GM18498 (cell line): ENCODE results near the gene DNAI2.
"Not testable (repeated sequence)": the region's sequence is repeated elsewhere in the genome, so short reads cannot be mapped to it uniquely, and the experiment has no call there.

Experiments used
- ATAC-seq: cut with Tn5 transposase; IDR thresholded peaks from one replicate; pipeline ENCODE4 v1.9.1; 2021; ENCODE audit warnings: mild to moderate bottlenecking, moderate library complexity; ENCODE audit not compliant: unreplicated experiment

The DNAI2 gene

DNA sequence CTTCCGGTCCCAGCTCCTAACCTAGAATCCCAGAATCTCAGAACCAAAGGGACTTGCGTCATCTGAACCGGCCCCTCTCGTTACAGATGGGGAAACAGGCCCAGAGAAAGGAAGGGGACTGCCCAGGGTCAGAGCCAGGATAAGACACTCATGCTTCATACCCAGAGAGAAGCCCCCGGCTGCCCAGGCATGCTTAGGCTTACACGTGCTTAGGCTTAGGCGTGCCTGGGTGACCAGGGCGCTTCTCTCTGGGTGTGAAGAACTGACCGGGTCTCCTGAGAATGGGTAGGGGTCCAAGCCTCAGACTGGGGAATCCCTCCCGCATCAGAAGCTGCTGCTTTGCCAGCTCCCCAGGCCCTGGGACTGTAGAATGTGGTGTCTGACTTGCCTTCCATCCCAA lies 29.9 kb upstream of the DNAI2 start:
- ATAC-seq = no peak

- no peak for ATAC-seq
Measured at GRCh38 chr17:74244548-74244947, 29.5 kb upstream of the DNAI2 start.

GRCh38 chr17:74245145-74245831 lies 28.7 kb upstream of the DNAI2 start:
- no peak for ATAC-seq

DNA sequence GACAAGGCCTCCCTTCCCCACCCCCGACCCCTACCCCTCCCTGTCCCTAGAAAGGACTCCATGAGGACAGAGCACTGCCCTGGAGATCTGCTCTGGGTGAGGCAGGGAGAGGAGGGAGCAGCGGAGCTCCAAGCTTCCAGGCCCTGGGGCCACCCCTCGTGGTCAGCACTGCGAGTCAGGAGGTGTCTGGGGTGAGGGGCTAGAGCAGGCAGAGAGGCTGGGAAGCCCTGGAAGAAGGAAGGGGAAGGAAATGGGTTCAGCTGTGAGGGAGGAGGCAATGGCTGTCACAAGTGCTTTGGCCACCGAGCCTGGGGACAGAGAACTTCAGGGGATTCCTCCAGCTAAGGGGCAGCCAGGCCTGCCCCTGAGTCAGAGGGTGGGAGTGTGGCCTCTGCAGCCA lies 28.2 kb upstream of the DNAI2 start:
- no peak for ATAC-seq

DNA sequence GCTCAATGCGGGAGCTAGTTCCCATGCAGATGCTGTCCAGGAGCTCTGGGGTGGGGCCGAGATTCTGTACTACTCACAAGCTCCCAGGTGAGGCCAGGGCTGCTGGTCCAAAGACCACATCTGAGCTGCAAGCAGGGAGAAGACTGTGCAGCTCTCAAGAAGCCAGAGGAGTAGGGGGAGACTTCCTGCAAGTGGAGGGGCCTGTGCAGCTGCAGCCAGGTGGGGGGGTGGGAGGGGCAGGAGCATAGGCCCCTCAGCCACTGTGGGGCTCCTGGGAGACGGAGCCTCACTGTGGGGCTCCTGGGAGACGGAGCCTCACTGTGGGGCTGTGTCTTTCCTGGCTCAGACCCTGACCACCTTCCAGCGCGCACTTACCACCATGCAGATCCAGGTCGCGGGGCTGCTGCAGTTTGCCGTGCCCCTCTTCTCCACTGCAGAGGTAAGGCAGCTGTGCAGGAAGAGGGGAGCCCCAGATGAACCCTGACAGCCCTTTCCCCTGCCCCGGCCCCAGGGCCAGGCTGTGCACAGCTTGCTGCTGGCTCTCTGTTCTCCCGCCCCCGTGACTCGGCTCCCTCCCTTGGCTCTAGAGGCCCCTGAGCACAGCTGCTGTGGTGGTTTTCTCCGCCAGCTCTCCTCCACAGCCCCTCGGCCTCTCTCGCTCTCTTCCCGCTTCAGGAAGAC lies 24.3 kb upstream of the DNAI2 start:
- ATAC-seq = no peak

GRCh38 chr17:74250324-74250995 lies 23.6 kb upstream of the DNAI2 start:
- no peak for ATAC-seq

GRCh38 chr17:74251051-74251450 lies 23.0 kb upstream of the DNAI2 start:
- ATAC-seq = no peak

DNA sequence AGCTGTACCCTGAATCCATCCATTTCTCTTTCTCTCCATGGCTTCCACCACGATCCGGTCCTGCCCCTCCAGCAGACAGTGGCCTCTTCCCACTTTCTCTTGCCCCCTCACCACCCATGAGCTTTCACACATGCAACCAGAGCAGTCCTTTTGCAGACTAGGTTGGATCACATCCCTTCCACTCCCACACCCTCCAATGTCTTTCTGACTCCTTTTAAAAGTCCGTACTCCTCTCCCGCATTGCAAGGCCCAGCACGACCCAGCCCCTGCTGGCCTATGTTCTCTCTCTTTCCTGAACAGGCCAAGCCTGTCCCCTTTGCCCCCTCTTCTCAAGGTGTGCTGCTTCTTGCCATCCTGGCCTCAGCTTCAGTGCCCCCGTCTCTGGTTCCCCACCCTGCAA lies 22.5 kb upstream of the DNAI2 start:
- ATAC-seq = no peak

DNA sequence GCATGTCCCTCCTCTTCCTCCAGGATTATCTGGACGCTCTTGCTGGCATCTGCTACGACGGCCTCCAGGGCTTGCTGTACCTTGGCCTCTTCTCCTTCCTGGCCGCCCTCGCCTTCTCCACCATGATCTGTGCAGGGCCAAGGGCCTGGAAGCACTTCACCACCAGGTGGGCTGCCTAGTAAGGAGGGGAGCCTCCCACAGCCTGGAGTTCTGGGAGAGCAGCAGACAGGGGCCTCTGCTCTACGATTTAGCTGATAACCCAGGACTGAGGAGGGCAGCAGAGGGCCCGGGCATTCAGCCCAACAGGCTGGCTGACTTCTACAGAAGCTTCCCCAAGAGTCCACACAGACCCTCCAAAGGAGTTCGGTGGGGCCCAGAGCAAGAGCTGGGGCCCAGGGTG lies 21.8 kb upstream of the DNAI2 start:
- ATAC-seq = no peak

DNA sequence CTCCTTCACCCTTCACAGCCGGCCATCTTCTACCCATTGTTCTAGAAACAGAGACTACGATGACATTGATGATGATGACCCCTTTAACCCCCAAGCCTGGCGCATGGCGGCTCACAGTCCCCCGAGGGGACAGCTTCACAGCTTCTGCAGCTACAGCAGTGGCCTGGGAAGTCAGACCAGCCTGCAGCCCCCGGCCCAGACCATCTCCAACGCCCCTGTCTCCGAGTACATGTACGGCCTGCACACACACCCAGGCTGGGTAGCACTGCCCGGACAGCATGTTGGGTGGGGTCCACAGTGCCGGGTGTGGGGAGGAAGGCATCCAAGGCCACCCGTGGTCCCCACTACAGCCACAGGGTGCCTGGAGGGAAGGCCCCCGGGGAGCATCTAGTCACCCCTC lies 21.0 kb upstream of the DNAI2 start:
- ATAC-seq = no peak

DNA sequence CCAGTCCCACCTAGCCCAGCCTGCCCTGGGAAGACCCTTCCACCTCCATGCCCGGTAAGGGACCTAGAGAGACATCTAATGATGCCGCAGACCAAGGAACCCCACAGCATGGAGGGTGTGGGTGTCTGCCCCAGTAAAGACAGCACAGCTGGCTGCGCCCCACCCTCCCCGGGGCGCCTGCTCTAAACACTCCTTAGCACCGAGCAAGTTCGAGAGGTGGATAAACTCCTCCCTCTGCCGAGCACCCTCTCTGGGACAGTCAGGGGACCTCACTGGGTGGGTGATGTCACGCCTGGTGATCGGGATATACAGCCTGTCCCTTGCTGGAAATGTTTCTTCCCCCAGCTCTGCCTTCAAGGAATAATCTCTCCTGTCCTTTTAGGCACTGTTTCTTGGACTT lies 16.7 kb upstream of the DNAI2 start:
- no peak for ATAC-seq

DNA sequence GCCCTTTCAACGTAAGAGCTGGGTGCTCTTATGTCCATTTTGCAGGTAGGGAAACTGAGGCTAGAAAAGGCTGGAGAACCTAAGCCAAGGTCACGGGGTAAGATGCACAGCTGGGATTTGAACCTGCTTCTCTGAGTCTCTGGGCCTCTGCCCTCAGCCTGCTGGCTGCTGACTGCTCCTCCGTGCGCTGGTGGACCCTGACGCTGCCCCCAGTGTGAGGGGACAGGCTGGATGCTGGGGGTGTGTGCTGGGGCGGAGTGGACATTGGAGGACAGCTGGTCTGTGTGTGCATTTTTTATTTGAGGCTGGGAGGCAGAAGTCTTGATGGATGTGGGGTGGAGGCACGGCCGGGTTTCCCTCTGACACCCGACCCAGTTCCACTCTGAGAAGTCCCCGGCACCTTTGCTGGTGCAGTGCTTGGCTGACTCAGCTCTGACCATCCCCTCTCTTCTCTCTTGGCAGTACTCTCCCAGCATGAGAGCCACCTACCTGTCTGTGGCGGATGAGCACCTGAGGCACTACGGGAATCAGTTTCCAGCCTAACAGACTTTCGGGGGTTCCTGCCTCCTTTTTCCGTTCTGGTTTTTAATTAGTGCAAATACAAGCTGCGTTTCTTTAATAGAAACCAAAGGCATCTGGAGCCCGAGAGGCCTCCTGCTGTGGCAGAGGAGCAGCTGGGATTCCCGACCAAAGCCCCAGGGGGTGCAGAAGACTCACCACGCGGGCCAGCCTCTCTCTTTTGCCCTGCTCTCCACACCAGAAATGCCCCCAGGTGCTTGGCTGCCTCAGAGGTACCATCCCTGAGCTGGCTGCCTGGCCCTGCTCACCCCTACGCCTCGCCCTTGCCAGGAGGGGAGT lies 14.1 kb upstream of the DNAI2 start:
- no peak for ATAC-seq

- no peak for ATAC-seq
Measured at GRCh38 chr17:74260525-74260850, 13.5 kb upstream of the DNAI2 start.

DNA sequence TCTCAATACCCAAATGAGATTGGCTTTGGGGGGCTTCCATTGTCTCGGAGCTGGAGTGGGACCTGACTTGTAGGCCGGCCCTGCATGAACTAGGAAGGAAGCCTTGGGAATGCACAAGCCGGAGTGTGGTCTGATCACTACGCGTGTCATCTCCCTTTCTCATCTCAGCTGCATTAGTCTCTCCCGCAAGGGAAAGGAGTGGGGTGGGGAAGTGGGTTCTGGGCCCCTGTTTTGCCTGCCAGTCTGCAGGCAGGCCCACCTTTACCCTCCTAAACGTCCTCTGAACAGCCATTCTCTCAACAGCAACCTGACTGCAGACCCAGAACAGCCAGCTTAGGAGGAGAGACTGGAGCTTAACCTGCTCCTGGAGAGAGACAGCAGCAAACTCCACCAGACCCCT lies 11.4 kb upstream of the DNAI2 start:
- ATAC-seq = no peak

DNA sequence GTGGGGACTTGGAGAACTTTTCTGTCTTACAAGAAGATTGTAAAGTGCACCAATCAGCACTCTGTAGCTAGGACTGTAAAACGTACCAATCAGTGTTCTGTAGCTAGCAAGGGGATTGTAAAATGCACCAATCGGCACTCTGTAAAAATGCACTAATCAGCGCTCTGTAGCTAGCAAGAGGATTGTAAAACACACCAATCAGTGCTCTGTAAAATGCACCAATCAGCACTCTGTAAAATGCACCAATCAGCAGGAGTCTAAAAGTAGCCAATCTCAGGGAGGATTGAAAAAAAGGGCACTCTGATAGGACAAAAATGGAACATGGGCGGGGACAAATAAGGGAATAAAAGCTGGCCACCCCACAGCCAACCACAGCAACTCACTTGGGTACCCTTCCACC lies 7.0 kb upstream of the DNAI2 start:
- not testable (repeated sequence) for ATAC-seq

DNA sequence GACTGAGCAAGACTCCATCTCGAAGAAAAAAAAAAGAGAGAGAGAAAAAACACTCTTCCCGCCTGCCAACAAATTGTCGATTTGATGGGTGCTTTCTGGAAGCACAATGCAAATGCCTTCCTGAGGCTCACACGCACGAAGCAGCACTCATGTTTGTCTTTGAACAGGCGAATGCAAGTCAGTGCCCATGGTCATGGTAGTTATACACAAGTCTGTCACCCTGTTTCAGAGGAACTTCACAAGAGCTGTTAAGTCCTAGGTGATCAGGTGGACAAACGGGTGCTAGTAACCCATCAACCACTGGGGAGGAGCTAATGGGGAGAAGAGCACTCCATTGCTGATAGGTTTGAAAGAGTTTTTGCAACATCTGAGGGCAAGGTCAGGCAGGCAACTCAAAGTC lies 6.5 kb upstream of the DNAI2 start:
- ATAC-seq = no peak

GRCh38 chr17:74267987-74268499 lies 6.0 kb upstream of the DNAI2 start:
- ATAC-seq = no peak

GRCh38 chr17:74268558-74268957 lies 5.5 kb upstream of the DNAI2 start:
- no peak for ATAC-seq

- ATAC-seq = no peak
Measured at GRCh38 chr17:74270333-74270732, 3.7 kb upstream of the DNAI2 start.

- no peak for ATAC-seq
Measured at GRCh38 chr17:74271281-74271680, 2.8 kb upstream of the DNAI2 start.

GRCh38 chr17:74271901-74272561 lies 2.0 kb upstream of the DNAI2 start:
- no peak for ATAC-seq
